ENCODE results near the gene PRR22. TPM values are rescaled to one million over a fixed set of nuclear protein-coding genes. Genes with fewer than 3 reads are reported as not detected.

PRR22 gene
- total RNA-seq, 1 experiment from 2014 or later = 5.6 TPM

GRCh38 chr19:5765220-5765619 lies 19.3 kb downstream of the PRR22 start:
- H3K9ac ChIP-seq (ENCODE audit: low read length) = no peak overlapping the region
- no peak for ATAC-seq
- H3K4me1 ChIP-seq (ENCODE audit: insufficient read depth, low read length) = no peaks in the 10 kb centered on the region
- intact Hi-C loops (cut with micrococcal nuclease) = no loop called here
- no peaks in the 10 kb centered on the region for H3K9me3 ChIP-seq (ENCODE audit: low read length)
- H3K4me2 ChIP-seq (ENCODE audit: low read length) = no peak overlapping the region
- H4K20me1 ChIP-seq (ENCODE audit: low read length) = no peaks in the 10 kb centered on the region
- H3K9me2 ChIP-seq (replicated peaks; ENCODE audit: low read length) = no peaks in the 10 kb centered on the region; the same call in 1 of the 2 replicates
- POLR2A ChIA-PET (ENCODE audit: unreplicated experiment) = no interaction called here
- CTCF ChIA-PET = no interaction called here
- no peaks in the 10 kb centered on the region for H3F3A ChIP-seq (ENCODE audit: low read length, unreplicated experiment)
- BruUV-seq (replicated peaks) = no TSS peak
- H3K36me3 ChIP-seq (ENCODE audit: low read depth, low read length) = no peaks in the 10 kb centered on the region
- H3K27ac ChIP-seq (ENCODE audit: low read length) = no peak overlapping the region
- no peak overlapping the region for H2AFZ ChIP-seq (ENCODE audit: low read length)
- H3K27me3 ChIP-seq (ENCODE audit: low read length) = no peaks in the 10 kb centered on the region
- H3K4me3 ChIP-seq (ENCODE audit: low read length) = no peak overlapping the region
- no peaks in the 10 kb centered on the region for H3K79me2 ChIP-seq (ENCODE audit: low read length)
- TF ChIP-seq EZH2phosphoT487 (IDR thresholded peaks at IDR 0.05; ENCODE audit: borderline replicate concordance, low read length) = no peak
- no peak for TF ChIP-seq EZH2 (IDR thresholded peaks at IDR 0.05; ENCODE audit: low read length, unreplicated experiment)
- TF ChIP-seq CTCF (conservative IDR thresholded peaks at IDR 0.05; ENCODE audit: low read depth, low read length) = no peak
- DNase-seq = no peak

DNA sequence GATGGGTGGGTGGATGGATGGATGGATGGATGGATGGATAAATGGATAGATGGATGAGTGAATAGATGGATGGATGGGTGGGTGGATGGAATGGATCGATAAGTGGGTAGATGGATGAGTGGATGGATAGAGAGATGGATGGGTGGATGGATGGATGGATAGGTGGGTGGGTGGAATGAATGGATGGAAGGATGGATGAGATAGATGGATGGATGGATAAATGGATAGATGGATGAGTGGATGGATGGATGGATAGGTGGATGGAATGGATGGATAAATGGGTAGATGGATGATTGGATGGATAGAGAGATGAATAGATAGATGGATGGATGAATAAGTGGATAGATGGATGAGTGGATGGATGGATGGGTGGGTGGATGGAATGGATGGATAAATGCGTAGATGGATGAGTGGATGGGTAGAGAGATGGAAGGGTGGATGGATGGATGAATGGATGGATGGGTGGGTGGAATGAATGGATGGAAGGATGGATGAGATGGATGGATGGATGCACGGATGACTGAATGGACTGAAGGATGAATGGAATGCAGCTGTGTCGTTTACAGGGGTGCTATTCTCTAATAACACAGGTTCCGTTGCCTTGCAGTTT lies 21.8 kb downstream of the PRR22 start:
- POLR2A ChIA-PET (ENCODE audit: unreplicated experiment) = no interaction called here
- no peak for ATAC-seq
- H3K9me2 ChIP-seq (replicated peaks; ENCODE audit: low read length) = no peaks in the 10 kb centered on the region; the same call in 1 of the 2 replicates
- DNase-seq = no peak
- no peaks in the 10 kb centered on the region for H3K36me3 ChIP-seq (ENCODE audit: low read depth, low read length)
- intact Hi-C loops (cut with micrococcal nuclease) = no loop called here
- H3K9ac ChIP-seq (ENCODE audit: low read length) = no peak overlapping the region
- H2AFZ ChIP-seq (ENCODE audit: low read length) = no peak overlapping the region
- no peak overlapping the region for H3K27ac ChIP-seq (ENCODE audit: low read length)
- no peaks in the 10 kb centered on the region for H3F3A ChIP-seq (ENCODE audit: low read length, unreplicated experiment)
- H3K4me2 ChIP-seq (ENCODE audit: low read length) = no peak overlapping the region
- H3K4me1 ChIP-seq (ENCODE audit: insufficient read depth, low read length) = no peaks in the 10 kb centered on the region
- CTCF ChIA-PET = no interaction called here
- BruUV-seq (replicated peaks) = no TSS peak
- H3K9me3 ChIP-seq (ENCODE audit: low read length) = no peaks in the 10 kb centered on the region
- no peaks in the 10 kb centered on the region for H3K79me2 ChIP-seq (ENCODE audit: low read length)
- no peaks in the 10 kb centered on the region for H4K20me1 ChIP-seq (ENCODE audit: low read length)
- no peak overlapping the region for H3K4me3 ChIP-seq (ENCODE audit: low read length)
- H3K27me3 ChIP-seq (ENCODE audit: low read length) = no peaks in the 10 kb centered on the region
- TF ChIP-seq CTCF (conservative IDR thresholded peaks at IDR 0.05; ENCODE audit: low read depth, low read length) (no peak), EZH2phosphoT487 (IDR thresholded peaks at IDR 0.05; ENCODE audit: borderline replicate concordance, low read length) (no peak), EZH2 (IDR thresholded peaks at IDR 0.05; ENCODE audit: low read length, unreplicated experiment) (no peak)

GRCh38 chr19:5753743-5754142 lies 30.8 kb downstream of the PRR22 start:
- H2AFZ ChIP-seq (ENCODE audit: low read length) = no peak overlapping the region
- no peaks in the 10 kb centered on the region for H3K36me3 ChIP-seq (ENCODE audit: low read depth, low read length)
- BruUV-seq (replicated peaks) = no TSS peak
- H3K27ac ChIP-seq (ENCODE audit: low read length) = no peak overlapping the region
- H3K4me3 ChIP-seq (ENCODE audit: low read length) = no peak overlapping the region
- no peaks in the 10 kb centered on the region for H3K9me2 ChIP-seq (replicated peaks; ENCODE audit: low read length)
- no peaks in the 10 kb centered on the region for H3K4me1 ChIP-seq (ENCODE audit: insufficient read depth, low read length)
- no peak for ATAC-seq
- no peak for DNase-seq
- POLR2A ChIA-PET (ENCODE audit: unreplicated experiment) = no interaction called here
- no peaks in the 10 kb centered on the region for H4K20me1 ChIP-seq (ENCODE audit: low read length)
- no peaks in the 10 kb centered on the region for H3K79me2 ChIP-seq (ENCODE audit: low read length)
- intact Hi-C loops (cut with micrococcal nuclease) = no loop called here
- CTCF ChIA-PET = no interaction called here
- TF ChIP-seq EZH2 (IDR thresholded peaks at IDR 0.05; ENCODE audit: low read length, unreplicated experiment) = no peak
- no peak for TF ChIP-seq CTCF (conservative IDR thresholded peaks at IDR 0.05; ENCODE audit: low read depth, low read length)
- TF ChIP-seq EZH2phosphoT487 (IDR thresholded peaks at IDR 0.05; ENCODE audit: borderline replicate concordance, low read length) = no peak
- H3F3A ChIP-seq (ENCODE audit: low read length, unreplicated experiment) = no peaks in the 10 kb centered on the region
- H3K9me3 ChIP-seq (ENCODE audit: low read length) = no peaks in the 10 kb centered on the region
- H3K27me3 ChIP-seq (ENCODE audit: low read length) = no peaks in the 10 kb centered on the region
- no peak overlapping the region for H3K4me2 ChIP-seq (ENCODE audit: low read length)
- H3K9ac ChIP-seq (ENCODE audit: low read length) = no peak overlapping the region
